GM12878 (cell line): ENCODE data around the gene WWC2. TPM values are rescaled to one million over a fixed set of nuclear protein-coding genes. Genes with fewer than 3 reads are reported as not detected.

Experiments
- ATAC-seq: fragments of 200-7000 bp; cut with Tn5 transposase; 3 replicates; pipeline ENCODE4 v1.9.1; 2020; ENCODE audit warnings: mild to moderate bottlenecking, moderate library complexity
- BruUV-seq: library from RNA; stranded (reverse); fragments of 400-500 nt; replicated peaks from 2 replicates; lab custom pipeline; 2021; lab: Mats Ljungman, UMichigan
- CTCF ChIA-PET: fragments of 300-600 bp; sonication (Branson Sonifier 250); formaldehyde crosslinking; extraction: SDS; loops from one replicate; lab custom pipeline; 2021; ENCODE audit warnings: inconsistent platforms; lab: Yijun Ruan, JAX
- POLR2A ChIA-PET: fragments of 350-600 bp; formaldehyde crosslinking; extraction: SDS; loops from one replicate; lab custom pipeline; 2021; ENCODE audit warnings: inconsistent platforms; lab: Charles Lee
- RAD21 ChIA-PET: fragments of 300-600 bp; sonication (Branson Sonifier 250); formaldehyde crosslinking; loops from one replicate; lab custom pipeline; 2023; ENCODE audit warnings: antibody characterized with exemption; ENCODE audit not compliant: unreplicated experiment; lab: Charles Lee
- SMC1A ChIA-PET: fragments of 300-600 bp; sonication (Branson Sonifier 250); formaldehyde crosslinking; loops from one replicate; lab custom pipeline; 2023; ENCODE audit not compliant: unreplicated experiment, uncharacterized antibody; lab: Charles Lee
- DNase-seq: peaks from one replicate; pipeline ENCODE4 v3.0.0-alpha.2; 2011; ENCODE audit warnings: low read depth, low spot score
- FAIRE-seq: peaks from 3 replicates; lab custom pipeline; 2011; peaks lifted over from hg19 to GRCh38; lab: Jason Lieb, UNC
- H2AFZ ChIP-seq: 2 replicates; pipeline ENCODE4 v1.6.0; 2011; ENCODE audit warnings: low read depth, low read length, control low read depth; ENCODE audit not compliant: control insufficient read depth
- H3K27ac ChIP-seq: 2 replicates; pipeline ENCODE4 v1.5.1; 2011; ENCODE audit warnings: control low read depth; ENCODE audit not compliant: control insufficient read depth, insufficient read depth
- H3K27me3 ChIP-seq, 2 experiments: replicated peaks in 1 of 2; 2 replicates each; pipeline versions ENCODE4 v1.6.0 to v1.6.1; 2011; ENCODE audit warnings: low read length in 1 of 2; ENCODE audit not compliant: control insufficient read depth in 2 of 2, insufficient read depth in 2 of 2
- H3K36me3 ChIP-seq, 2 experiments: 2 replicates each; pipeline ENCODE4 v1.5.1; 2011; ENCODE audit warnings: low read length in 1 of 2; ENCODE audit not compliant: control insufficient read depth in 2 of 2, insufficient read depth in 2 of 2
- H3K4me1 ChIP-seq: 2 replicates; pipeline ENCODE4 v1.6.1; 2011; ENCODE audit warnings: mild to moderate bottlenecking, low read length, moderate library complexity, mixed read lengths; ENCODE audit not compliant: control insufficient read depth, insufficient read depth
- H3K4me2 ChIP-seq: 2 replicates; pipeline ENCODE4 v1.6.0; 2011; ENCODE audit warnings: control low read depth; ENCODE audit not compliant: control insufficient read depth, insufficient read depth
- H3K4me3 ChIP-seq: fragments of 200-600 bp; sonication (generic); 2 replicates; pipeline ENCODE4 v1.5.1; 2016
- H3K79me2 ChIP-seq: 2 replicates; pipeline ENCODE4 v1.6.0; 2011; ENCODE audit warnings: low read length; ENCODE audit not compliant: control insufficient read depth, insufficient read depth
- H3K9ac ChIP-seq: 2 replicates; pipeline ENCODE4 v1.8.0; 2011; ENCODE audit warnings: low read length, control low read depth, mixed read lengths; ENCODE audit not compliant: control insufficient read depth, insufficient read depth
- H3K9me3 ChIP-seq: replicated peaks from 3 replicates; pipeline ENCODE4 v1.5.1; 2011; ENCODE audit warnings: mild to moderate bottlenecking, low read length; ENCODE audit not compliant: control insufficient read depth, insufficient read depth
- H4K20me1 ChIP-seq: 2 replicates; pipeline ENCODE4 v1.6.0; 2011; ENCODE audit not compliant: control insufficient read depth, insufficient read depth
- ELK1 ChIP-seq: IDR thresholded peaks from 2 replicates; pipeline ENCODE4 v1.6.1; 2012; ENCODE audit warnings: low read depth, low read length, improper control_type of control experiment
- EP300 ChIP-seq, 2 experiments: fragments of 150-350 bp in 1 of 2; IDR thresholded peaks; 2 replicates each; pipeline ENCODE4 v1.6.1; 2011 to 2012; ENCODE audit warnings: low read depth in 2 of 2, low read length in 2 of 2, borderline replicate concordance in 1 of 2, improper control_type of control experiment in 1 of 2, inconsistent platforms in 1 of 2; ENCODE audit not compliant: control insufficient read depth in 1 of 2
- IKZF2 ChIP-seq, 2 experiments: fragments of 450-650 bp; IDR thresholded peaks; 2 replicates each; pipeline ENCODE4 v1.6.1; 2017; ENCODE audit warnings: mild to moderate bottlenecking in 2 of 2, moderate library complexity in 2 of 2
- JUNB ChIP-seq: IDR thresholded peaks from 2 replicates; pipeline ENCODE4 v1.6.1; 2016; ENCODE audit warnings: antibody characterized with exemption, mild to moderate bottlenecking
- NFXL1 ChIP-seq: fragments of 450-650 bp; IDR thresholded peaks from 2 replicates; pipeline ENCODE4 v1.6.1; 2017; ENCODE audit warnings: antibody characterized with exemption, mild to moderate bottlenecking, borderline replicate concordance
- TCF12 ChIP-seq: IDR thresholded peaks from 2 replicates; pipeline ENCODE4 v1.6.1; 2011; ENCODE audit warnings: low read depth, mild to moderate bottlenecking, low read length
- ZNF217 ChIP-seq: fragments of 450-650 bp; IDR thresholded peaks from 2 replicates; pipeline ENCODE4 v1.6.1; 2017; ENCODE audit warnings: antibody characterized with exemption, mild to moderate bottlenecking
- ZNF384 ChIP-seq: IDR thresholded peaks from 2 replicates; pipeline ENCODE4 v1.6.1; 2012; ENCODE audit warnings: low read depth, mild to moderate bottlenecking, low read length, improper control_type of control experiment, borderline replicate concordance
- WGBS: methylation state at CpG from one replicate; pipeline ENCODE4 v1.1.6; 2016; ENCODE audit warnings: low lambda C conversion rate; ENCODE audit not compliant: insufficient replicate concordance, insufficient coverage; ENCODE audit errors: missing lambda C conversion rate; 5-methylcytosine and 5-hydroxymethylcytosine counted together
- in situ Hi-C: fragments of 300-500 bp; cut with MboI; formaldehyde crosslinking; loops from 9 replicates; pipeline ENCODE4 v1.14.3; 2018; ENCODE audit warnings: mixed read lengths
- intact Hi-C: fragments of 100-400 bp; cut with micrococcal nuclease; formaldehyde crosslinking; loops from one replicate; pipeline ENCODE4 v1.14.2; 2022; ENCODE audit not compliant: unreplicated experiment
- polyA plus RNA-seq, 11 experiments: library from polyadenylated mRNA; depleted of rRNA in 4 of 11; unstranded in 6 of 11; stranded (reverse) in 5 of 11; fragments of >200 nt; fragmentation: Nextera tagmentation in 4 of 11; fragmentation: Illumina TruSeq in 1 of 11; extraction: Ambion mirVana in 4 of 11; extraction: Trizol in 1 of 11; gene quantifications; 1 replicate in 1 of 11; 2 replicates in 10 of 11; pipeline versions ENCODE4 v1.2.1 to v1.2.3, GENCODE V29; 2011 to 2016; ENCODE audit warnings: inconsistent platforms in 2 of 11, missing spikeins in 2 of 11, low read depth in 1 of 11
- total RNA-seq, 4 experiments: library from RNA; depleted of rRNA in 3 of 4; stranded (reverse); fragments of >200 nt in 3 of 4; fragmentation: Illumina TruSeq in 1 of 4; extraction: Trizol in 1 of 4; gene quantifications; 2 replicates each; pipeline versions ENCODE4 v1.2.1 to v1.2.3, GENCODE V29; 2013 to 2021

Gene WWC2
- total and polyA plus RNA-seq, 10 of the 15 experiments (the other 5 are each of a cell fraction or from before 2014, with no cell fraction given) = 0.02 to 0.72 (median 0.06) TPM; not detected in 3

- Histone ChIP-seq H3K9ac (no peak overlapping the region), H3K4me3 (no peak overlapping the region), H3K36me3 (no peaks in the 10 kb centered on the region), H3K4me1 (no peaks in the 10 kb centered on the region), H4K20me1 (no peaks in the 10 kb centered on the region), H3K27me3 (no peaks in the 10 kb centered on the region; a peak in 1 of 4 replicates), H3K79me2 (no peaks in the 10 kb centered on the region), H3K27ac (no peak overlapping the region), H2AFZ (no peak overlapping the region), H3K4me2 (no peak overlapping the region), H3K9me3 (no peaks in the 10 kb centered on the region)
- FAIRE-seq (no peak), DNase-seq (no peak), ATAC-seq (no peak)
- ChIA-PET CTCF (interaction anchor here (1.2 to 10.7 kb wide), 4 partner anchors 23 to 333 kb away, joined by 3 to 159 read pairs (median 26); no protein-coding TSS in a partner anchor), RAD21 (no interaction called here), POLR2A (no interaction called here), SMC1A (interaction anchor here (1.2 to 5.9 kb wide), 2 partner anchors 13 to 319 kb away, joined by 3 to 66 read pairs; no protein-coding TSS in a partner anchor)
- 21% methylated on average over 6 of the region's 6 CpGs for WGBS
- TF ChIP-seq ELK1 = no peak
- TF ChIP-seq ZNF217 = no peak
- TF ChIP-seq NFXL1 = no peak
- TF ChIP-seq TCF12 = no peak
- no peak for TF ChIP-seq JUNB
- no peak for TF ChIP-seq ZNF384
- no peak for TF ChIP-seq EP300 (IDR thresholded peaks at IDR 0.05; ENCODE audit: borderline replicate concordance in 1 of 2, control insufficient read depth in 1 of 2, low read depth in 2 of 2, low read length in 2 of 2)
- TF ChIP-seq IKZF2 (IDR thresholded peaks at IDR 0.05) = no peak
- no TSS peak for BruUV-seq
- intact Hi-C loops = loop anchor here (1.0 to 10.0 kb wide), 2 partner anchors 320 to 783 kb away; no protein-coding TSS in a partner anchor
- in situ Hi-C loops = loop anchor here (5.0 kb wide), 1 partner anchor 186 kb away; no protein-coding TSS in a partner anchor
These were observed 158.8 kb downstream of the WWC2 start for GRCh38 chr4:183257808-183258207.
